ENCODE measurements around the gene RPS23.

The RPS23 gene

GRCh38 chr5:82244151-82244550 is 34.0 kb downstream of the RPS23 start:
- DNase-seq: no peak

DNA sequence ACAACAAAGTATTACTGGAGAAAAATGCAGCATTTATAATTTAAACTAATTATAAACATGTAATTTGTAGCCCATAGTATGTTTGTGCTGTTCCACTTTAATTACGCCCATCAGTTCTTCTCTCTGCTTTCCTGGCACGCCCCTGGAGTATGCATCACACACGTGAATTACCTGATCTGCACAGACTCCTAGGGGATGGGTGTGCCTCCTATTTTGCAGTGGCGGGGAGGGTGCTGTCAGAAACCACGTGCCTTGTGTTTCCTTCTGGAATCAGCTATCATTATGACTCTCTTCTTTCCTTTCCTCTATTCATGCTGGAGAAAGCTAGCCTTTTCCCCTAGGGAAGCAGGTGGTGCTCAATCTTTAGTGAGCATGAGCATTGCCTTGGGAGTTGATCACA is 43.3 kb downstream of the RPS23 start:
- no peak for DNase-seq

DNA sequence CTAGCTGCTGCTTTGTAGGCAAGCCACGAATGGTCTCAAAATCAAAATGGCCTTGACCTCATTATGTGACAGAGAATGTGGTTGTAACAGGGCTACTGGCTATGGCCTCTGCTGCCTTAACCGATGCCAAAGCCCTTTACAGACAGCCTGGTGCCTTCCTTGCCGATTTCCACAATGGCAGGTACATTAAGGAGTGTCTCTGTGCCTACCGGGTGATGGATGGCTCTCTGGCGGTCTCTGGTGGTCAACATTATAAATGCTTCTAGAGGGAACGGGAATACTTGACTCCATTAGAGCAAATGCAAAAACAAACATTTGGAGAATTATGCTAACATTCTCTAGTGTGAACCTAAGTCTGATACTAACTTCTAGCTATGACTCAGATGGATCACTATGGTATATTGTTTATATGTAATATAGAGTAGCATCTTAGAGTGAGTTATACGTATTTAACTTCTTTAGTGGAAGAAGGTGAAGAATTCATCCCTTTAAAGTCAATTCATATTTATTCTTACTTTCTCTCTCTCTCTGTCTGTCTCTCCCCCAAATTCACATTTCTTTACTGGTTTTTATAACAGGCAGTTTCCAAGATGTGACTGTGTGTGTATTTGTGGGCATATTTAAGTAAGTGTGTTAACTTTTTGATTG is 52.5 kb downstream of the RPS23 start:
- DNase-seq: peak; percentile 45 to 54

Measured in activated CD4-positive, alpha-beta T cell treated with anti-CD3 and anti-CD28 coated beads, Interleukin-2, amount 50 U/mL, for 4 hours (primary cell).